NCI-H1105 (cell line): Measurements from ENCODE around the gene MTTP.

Experiments used
- DNase-seq: peaks from one replicate; lab custom pipeline; 2025; lab: John Stamatoyannopoulos, UW

Gene MTTP

DNA sequence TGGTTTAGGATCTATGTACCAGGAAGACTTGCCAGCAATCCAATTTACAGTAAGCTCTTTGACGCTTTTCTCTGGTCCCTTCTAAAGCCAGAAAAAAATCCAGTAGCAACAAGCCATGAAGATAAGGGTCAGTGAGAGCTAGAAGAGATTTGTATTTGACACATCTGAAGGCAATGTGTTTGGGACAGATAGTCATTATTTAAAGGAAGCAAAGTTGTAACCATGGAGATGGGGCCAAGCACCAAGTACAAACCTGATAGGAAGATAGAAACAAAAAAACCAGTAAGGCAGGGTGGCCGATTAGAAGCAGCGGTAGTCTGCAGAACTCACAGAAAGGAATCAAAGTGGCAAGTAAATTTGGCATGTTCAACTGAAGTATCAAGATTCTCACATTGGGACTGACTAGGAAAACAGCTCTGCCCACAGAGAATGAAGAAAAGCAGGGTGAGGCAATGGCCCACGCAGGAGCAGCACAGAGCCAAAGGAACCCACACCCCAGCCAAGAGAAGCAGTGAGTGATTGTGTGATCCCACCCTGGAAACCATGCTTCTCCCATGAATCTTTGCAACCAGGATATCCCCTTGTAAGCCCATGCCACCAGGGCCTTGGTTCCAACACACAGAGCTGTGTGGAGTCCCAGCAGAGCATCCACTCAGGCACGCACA lies 95.9 kb downstream of the MTTP start:
- no peak for DNase-seq
